IPS DF 6.9 (cell line): ENCODE data around the gene ACP3.
"Not testable (repeated sequence)": the region's sequence is repeated elsewhere in the genome, so short reads cannot be mapped to it uniquely, and the experiment has no call there.

ENCODE experiments used
- DNase-seq: peaks from one replicate; pipeline ENCODE4 v3.0.0-alpha.2; 2013; ENCODE audit warnings: low read depth, low spot score
- H3K27ac ChIP-seq: one replicate; pipeline ENCODE4 v1.5.1; 2013; ENCODE audit warnings: low read length, control low read depth
- H3K27me3 ChIP-seq: 2 replicates; pipeline ENCODE4 v1.6.1; 2013; ENCODE audit warnings: mild to moderate bottlenecking, low read length; ENCODE audit not compliant: control insufficient read depth, insufficient read depth
- H3K36me3 ChIP-seq: 2 replicates; pipeline ENCODE4 v1.6.1; 2013; ENCODE audit warnings: low read length; ENCODE audit not compliant: control insufficient read depth, insufficient read depth
- H3K4me1 ChIP-seq: 2 replicates; pipeline ENCODE4 v1.6.1; 2013; ENCODE audit warnings: low read length; ENCODE audit not compliant: control insufficient read depth, insufficient read depth
- H3K4me3 ChIP-seq: 2 replicates; pipeline ENCODE4 v1.5.1; 2013; ENCODE audit warnings: mild to moderate bottlenecking, low read length
- H3K9me3 ChIP-seq: 2 replicates; pipeline ENCODE4 v1.6.1; 2013; ENCODE audit warnings: low read length, inconsistent platforms; ENCODE audit not compliant: control insufficient read depth, insufficient read depth
- WGBS: extraction: QIAGEN DNeasy Blood & Tissue Kit; methylation state at CpG from one replicate; pipeline ENCODE4 v1.1.7; 2013; ENCODE audit warnings: mixed read lengths, missing lambda C conversion rate; ENCODE audit not compliant: insufficient read length, insufficient coverage; 5-methylcytosine and 5-hydroxymethylcytosine counted together

Gene ACP3

GRCh38 chr3:132288357-132288756 lies 28.9 kb upstream of the ACP3 start:
- H3K27ac ChIP-seq = no peak overlapping the region
- no peaks in the 10 kb centered on the region for H3K36me3 ChIP-seq
- no peak overlapping the region for H3K4me3 ChIP-seq
- no peaks in the 10 kb centered on the region for H3K9me3 ChIP-seq
- no peaks in the 10 kb centered on the region for H3K27me3 ChIP-seq
- DNase-seq = no peak
- H3K4me1 ChIP-seq = peaks cover 5% of the 10 kb centered on the region; the same call in 1 of the 2 replicates
- no CpG with 5 or more reads among the region's 2 CpGs for WGBS

DNA sequence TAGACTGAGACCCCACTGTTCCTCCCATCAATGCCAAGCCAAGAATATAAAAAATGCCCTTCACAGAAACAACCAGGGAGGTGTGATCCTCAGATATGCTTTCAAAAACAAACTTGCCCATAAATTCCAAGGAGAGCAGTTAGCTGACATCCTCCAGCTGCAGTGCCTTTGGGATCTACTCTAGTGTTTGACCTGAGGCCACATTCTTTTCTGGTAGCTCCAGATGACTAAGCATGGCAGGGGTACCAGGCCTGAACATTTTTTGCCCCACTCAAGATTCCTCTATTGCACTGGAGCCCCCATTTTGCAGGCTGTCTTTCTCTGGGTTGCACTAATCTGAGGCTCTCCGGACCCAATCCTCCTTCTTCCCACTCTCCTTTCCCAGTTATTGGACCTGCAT lies 27.9 kb upstream of the ACP3 start:
- H3K4me1 ChIP-seq = peaks cover 5% of the 10 kb centered on the region; the same call in 1 of the 2 replicates
- no peak overlapping the region for H3K4me3 ChIP-seq
- WGBS = no CpG with 5 or more reads among the region's 1 CpG

DNA sequence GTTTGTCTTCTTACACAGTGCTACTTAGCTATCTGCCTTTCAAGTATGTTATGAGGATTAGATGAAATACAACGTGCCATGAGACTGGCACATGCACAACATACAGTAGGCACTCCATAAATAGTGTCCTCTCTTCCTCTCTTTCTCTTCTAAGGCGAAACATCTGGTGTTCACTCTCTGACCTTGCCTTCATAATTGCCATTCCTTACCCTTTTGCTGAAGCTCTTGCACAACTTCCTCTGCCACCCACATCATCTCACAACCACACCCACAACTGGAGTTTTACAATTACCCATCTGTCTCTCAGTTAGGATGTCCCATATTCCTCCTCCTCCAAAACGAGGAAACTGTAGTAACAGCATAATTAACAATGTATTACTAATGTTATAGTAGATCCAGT lies 26.4 kb upstream of the ACP3 start:
- no peak for DNase-seq
- no peaks in the 10 kb centered on the region for H3K4me1 ChIP-seq
- WGBS = no CpG with 5 or more reads among the region's 3 CpGs
- no peak overlapping the region for H3K27ac ChIP-seq
- H3K9me3 ChIP-seq = no peaks in the 10 kb centered on the region
- H3K36me3 ChIP-seq = no peaks in the 10 kb centered on the region
- H3K4me3 ChIP-seq = no peak overlapping the region
- no peaks in the 10 kb centered on the region for H3K27me3 ChIP-seq

More for the DNA sequence above, 27.9 kb upstream of the ACP3 start:
- Histone ChIP-seq H3K27me3 (no peaks in the 10 kb centered on the region), H3K9me3 (no peaks in the 10 kb centered on the region), H3K36me3 (no peaks in the 10 kb centered on the region), H3K27ac (no peak overlapping the region)
- no peak for DNase-seq

GRCh38 chr3:132292042-132292441 lies 25.2 kb upstream of the ACP3 start:
- 100% methylated on average over 1 of the region's 4 CpGs for WGBS
- Histone ChIP-seq H3K27ac (no peak overlapping the region), H3K27me3 (no peaks in the 10 kb centered on the region), H3K9me3 (no peaks in the 10 kb centered on the region), H3K36me3 (no peaks in the 10 kb centered on the region), H3K4me1 (no peaks in the 10 kb centered on the region), H3K4me3 (no peak overlapping the region)
- no peak for DNase-seq

GRCh38 chr3:132293251-132293650 lies 24.0 kb upstream of the ACP3 start:
- no peak for DNase-seq
- no peak overlapping the region for H3K4me3 ChIP-seq
- H3K4me1 ChIP-seq = no peaks in the 10 kb centered on the region
- H3K9me3 ChIP-seq = no peaks in the 10 kb centered on the region
- H3K27me3 ChIP-seq = no peaks in the 10 kb centered on the region
- H3K36me3 ChIP-seq = no peaks in the 10 kb centered on the region
- H3K27ac ChIP-seq = no peak overlapping the region

GRCh38 chr3:132294906-132295305 lies 22.3 kb upstream of the ACP3 start:
- H3K27me3 ChIP-seq = no peaks in the 10 kb centered on the region
- H3K9me3 ChIP-seq = no peaks in the 10 kb centered on the region
- H3K27ac ChIP-seq = no peak overlapping the region
- WGBS = no CpG with 5 or more reads among the region's 5 CpGs
- no peak for DNase-seq
- no peaks in the 10 kb centered on the region for H3K4me1 ChIP-seq
- no peak overlapping the region for H3K4me3 ChIP-seq
- no peaks in the 10 kb centered on the region for H3K36me3 ChIP-seq

- not testable (repeated sequence) for H3K27me3 ChIP-seq, H3K36me3 ChIP-seq, H3K4me3 ChIP-seq, H3K4me1 ChIP-seq, H3K9me3 ChIP-seq, H3K27ac ChIP-seq, DNase-seq
- WGBS = no CpG with 5 or more reads among the region's 6 CpGs
Observed at GRCh38 chr3:132303336-132304201, 13.6 kb upstream of the ACP3 start.

DNA sequence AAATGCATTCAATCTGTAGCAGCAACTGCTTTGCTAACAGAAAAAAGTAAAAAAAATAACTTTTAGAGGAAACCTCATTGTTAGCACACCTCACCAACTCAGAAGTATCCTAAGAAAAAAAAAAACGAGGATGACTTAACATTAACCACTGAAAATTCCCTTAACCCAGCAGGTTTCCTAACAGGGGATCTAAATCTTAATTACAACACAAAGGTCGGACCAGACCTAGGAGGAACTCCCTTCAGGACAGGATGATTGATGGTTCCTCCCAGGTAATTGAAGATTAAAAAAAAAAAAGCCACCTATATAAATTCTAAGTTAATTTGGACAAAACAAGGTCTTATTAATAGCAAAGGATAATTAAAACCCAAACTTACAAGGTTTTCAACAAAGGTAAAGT lies 12.9 kb upstream of the ACP3 start:
- not testable (repeated sequence) for H3K27ac ChIP-seq, H3K9me3 ChIP-seq, H3K27me3 ChIP-seq, H3K4me3 ChIP-seq, DNase-seq, H3K36me3 ChIP-seq, H3K4me1 ChIP-seq
- no CpG with 5 or more reads among the region's 2 CpGs for WGBS

- H3K4me3 ChIP-seq, H3K36me3 ChIP-seq: not testable (repeated sequence)
- no CpG with 5 or more reads among the region's 11 CpGs for WGBS
Observed at GRCh38 chr3:132310057-132310456, 7.2 kb upstream of the ACP3 start.

DNA sequence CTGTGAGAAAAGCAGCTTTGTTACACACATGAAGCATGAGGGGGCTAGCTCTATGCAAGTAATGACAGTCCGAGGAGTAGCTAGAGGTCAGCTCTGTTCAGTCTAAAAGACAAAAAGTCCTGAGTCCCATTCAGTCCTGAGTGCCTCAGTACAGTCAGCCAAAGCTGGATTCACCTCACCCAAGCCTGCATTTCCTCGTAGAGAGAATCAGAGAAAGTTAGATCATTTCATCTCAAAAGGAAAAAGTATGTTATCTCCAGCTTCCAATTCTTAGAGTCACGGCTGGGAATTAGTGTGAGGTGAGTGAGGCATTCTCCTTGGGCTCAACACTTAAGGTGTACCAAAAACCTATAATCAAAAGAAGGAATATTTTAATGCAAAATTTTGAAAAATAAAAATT lies 5.9 kb upstream of the ACP3 start:
- Histone ChIP-seq H3K9me3 (no peaks in the 10 kb centered on the region), H3K36me3 (no peaks in the 10 kb centered on the region), H3K27ac (no peak overlapping the region), H3K27me3 (no peaks in the 10 kb centered on the region), H3K4me1 (no peaks in the 10 kb centered on the region), H3K4me3 (no peak overlapping the region)
- DNase-seq = no peak
- no CpG with 5 or more reads among the region's 3 CpGs for WGBS

More at GRCh38 chr3:132310057-132310456, 7.2 kb upstream of the ACP3 start:
- H3K27me3 ChIP-seq, H3K4me1 ChIP-seq, H3K27ac ChIP-seq, H3K9me3 ChIP-seq, DNase-seq: not testable (repeated sequence)

DNA sequence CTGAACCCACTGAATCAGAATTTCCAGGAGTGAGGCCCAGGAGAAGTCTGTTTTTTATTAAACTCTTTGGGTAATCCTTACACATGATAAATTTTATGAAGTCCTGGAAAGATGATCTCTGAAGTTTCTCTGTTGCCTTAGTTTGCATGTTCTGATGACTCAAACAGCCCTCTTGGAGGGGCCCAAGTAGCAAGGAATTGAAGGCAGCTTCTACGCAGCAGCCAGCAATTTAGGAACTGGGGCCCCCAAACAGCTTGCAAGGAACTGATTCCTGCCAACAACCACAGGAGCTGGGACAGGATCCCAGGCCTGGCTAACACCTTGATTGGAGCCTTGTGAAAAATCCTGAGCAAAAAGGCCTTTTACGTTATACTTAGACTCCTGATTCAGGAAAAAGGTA lies 5.4 kb upstream of the ACP3 start:
- Histone ChIP-seq H3K27ac (no peak overlapping the region), H3K36me3 (no peaks in the 10 kb centered on the region), H3K4me1 (no peaks in the 10 kb centered on the region), H3K27me3 (no peaks in the 10 kb centered on the region), H3K9me3 (no peaks in the 10 kb centered on the region), H3K4me3 (no peak overlapping the region)
- no CpG with 5 or more reads among the region's 2 CpGs for WGBS
- no peak for DNase-seq
